Measurements from ENCODE around the gene BAZ2B.

GRCh38 chr2:159551806-159552205, 64.5 kb downstream of the BAZ2B start:
- TF ChIP-seq, protein P1, sequence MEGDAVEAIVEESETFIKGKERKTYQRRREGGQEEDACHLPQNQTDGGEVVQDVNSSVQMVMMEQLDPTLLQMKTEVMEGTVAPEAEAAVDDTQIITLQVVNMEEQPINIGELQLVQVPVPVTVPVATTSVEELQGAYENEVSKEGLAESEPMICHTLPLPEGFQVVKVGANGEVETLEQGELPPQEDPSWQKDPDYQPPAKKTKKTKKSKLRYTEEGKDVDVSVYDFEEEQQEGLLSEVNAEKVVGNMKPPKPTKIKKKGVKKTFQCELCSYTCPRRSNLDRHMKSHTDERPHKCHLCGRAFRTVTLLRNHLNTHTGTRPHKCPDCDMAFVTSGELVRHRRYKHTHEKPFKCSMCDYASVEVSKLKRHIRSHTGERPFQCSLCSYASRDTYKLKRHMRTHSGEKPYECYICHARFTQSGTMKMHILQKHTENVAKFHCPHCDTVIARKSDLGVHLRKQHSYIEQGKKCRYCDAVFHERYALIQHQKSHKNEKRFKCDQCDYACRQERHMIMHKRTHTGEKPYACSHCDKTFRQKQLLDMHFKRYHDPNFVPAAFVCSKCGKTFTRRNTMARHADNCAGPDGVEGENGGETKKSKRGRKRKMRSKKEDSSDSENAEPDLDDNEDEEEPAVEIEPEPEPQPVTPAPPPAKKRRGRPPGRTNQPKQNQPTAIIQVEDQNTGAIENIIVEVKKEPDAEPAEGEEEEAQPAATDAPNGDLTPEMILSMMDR (IDR thresholded peaks at IDR 0.05; ENCODE audit: insufficient read depth, low read length, poor library complexity, severe bottlenecking) = no peak
- TF ChIP-seq EZH2phosphoT487 (conservative IDR thresholded peaks at IDR 0.05; ENCODE audit: low read length) = no peak

Data from SU-DHL-6 (cell line).